Measurements from ENCODE around the gene PDIA5.

DNA sequence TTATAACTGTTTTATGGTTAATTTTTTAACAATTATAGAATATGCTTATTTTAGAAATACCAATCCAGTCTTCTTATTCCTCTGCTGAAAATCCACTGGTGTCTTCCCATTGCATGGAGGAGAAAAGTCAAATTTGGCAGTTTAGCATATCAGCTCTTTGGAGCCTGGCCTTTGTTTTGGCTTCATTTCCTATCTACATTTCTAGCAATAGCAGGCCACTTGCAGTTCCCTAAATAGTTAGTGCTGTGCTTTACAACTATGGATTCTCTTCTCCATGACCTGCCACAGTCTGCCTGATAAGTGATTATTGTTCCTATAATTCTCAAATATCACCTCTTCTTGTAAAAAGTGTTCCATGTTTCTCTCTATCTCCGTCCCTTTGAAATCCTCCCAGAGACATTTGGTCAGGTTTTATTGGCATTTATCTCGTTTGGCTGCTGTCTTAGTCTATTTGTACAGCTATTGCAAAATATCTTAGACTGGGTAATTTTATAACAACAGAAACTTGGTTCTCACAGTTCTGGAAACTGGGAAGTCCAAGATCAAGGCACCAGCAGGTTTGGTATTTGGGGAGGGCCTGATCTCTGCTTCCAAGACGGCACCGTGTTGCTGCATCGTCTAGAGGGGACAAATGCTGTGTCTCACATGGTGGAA is 126.8 kb downstream of the PDIA5 start:
- TF ChIP-seq CTCF (IDR thresholded peaks at IDR 0.05) (no peak), POLR2A (IDR thresholded peaks at IDR 0.05) (no peak)
